Activated CD4-positive, alpha-beta T cell treated with anti-CD3 and anti-CD28 coated beads, Interleukin-10, Interleukin-2, amounts not matched to agents 100 ng/mL and 50 ng/mL, durations not matched to agents 16 hours and 8 hours (primary cell): Measurements from ENCODE around the gene APCDD1.
A peak's percentile ranks its signal among the peaks of the same experiment; 100 is the strongest.
"Not testable (repeated sequence)": the region's sequence is repeated elsewhere in the genome, so short reads cannot be mapped to it uniquely, and the experiment has no call there.

Experiments
- DNase-seq: peaks from one replicate; pipeline ENCODE4 v3.0.0-alpha.2; 2020

The APCDD1 gene

DNA sequence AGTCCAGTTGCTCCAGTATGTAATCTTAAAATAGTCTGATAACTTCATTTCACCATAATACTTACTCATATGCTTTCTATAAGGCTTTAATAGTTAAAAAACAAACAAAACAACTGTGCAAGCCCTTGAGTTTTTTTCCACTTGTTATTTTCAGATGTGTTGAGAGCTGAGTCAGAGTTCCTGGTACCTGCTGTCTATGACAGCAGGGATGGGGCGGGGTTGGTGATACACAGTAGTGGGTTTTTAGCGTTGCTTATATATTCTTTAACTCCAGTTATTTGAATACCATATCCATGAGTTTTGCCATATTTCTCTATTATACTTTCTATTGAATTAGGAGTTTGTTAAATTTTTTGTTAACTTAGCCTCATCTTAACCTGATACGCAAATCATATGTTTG is 76.4 kb downstream of the APCDD1 start:
- peak; percentile 49 for DNase-seq

DNA sequence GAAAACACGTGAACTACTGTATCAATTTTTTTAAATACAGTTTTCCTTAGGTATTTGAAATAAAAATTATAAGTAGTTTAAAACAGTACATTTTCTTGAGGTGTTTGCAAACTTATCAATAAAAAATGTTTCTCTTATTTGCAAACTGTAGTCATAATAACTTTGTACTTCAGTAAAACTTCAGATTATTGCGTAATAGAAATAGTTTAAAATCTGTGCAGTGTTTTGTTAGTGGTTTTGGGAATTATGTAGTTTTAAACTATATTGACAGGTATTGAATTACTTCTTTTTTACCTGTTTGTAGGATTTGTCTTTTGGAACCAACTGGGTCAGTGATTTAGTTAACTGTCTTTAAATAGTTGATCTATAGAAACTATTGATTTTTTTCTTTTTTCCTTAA is 78.7 kb downstream of the APCDD1 start:
- DNase-seq: no peak

DNA sequence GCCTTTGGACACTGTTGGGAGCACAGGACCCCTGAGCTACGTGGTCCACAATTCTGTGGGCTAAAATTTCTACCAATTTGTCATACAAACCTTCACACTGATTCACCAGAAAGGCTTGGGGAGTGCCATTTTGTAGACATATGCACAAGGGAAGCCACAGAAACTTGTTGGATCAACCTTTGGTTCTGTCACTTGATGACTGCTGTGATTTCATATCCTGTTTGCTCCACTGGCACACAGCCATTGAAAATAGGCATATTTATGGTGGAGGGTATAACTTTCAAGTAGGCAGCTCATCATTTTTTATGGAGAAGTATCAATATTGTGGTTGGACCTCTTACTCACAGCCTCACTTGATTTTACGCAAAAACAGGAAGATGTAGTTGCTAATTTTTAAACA is 81.8 kb downstream of the APCDD1 start:
- DNase-seq: no peak

DNA sequence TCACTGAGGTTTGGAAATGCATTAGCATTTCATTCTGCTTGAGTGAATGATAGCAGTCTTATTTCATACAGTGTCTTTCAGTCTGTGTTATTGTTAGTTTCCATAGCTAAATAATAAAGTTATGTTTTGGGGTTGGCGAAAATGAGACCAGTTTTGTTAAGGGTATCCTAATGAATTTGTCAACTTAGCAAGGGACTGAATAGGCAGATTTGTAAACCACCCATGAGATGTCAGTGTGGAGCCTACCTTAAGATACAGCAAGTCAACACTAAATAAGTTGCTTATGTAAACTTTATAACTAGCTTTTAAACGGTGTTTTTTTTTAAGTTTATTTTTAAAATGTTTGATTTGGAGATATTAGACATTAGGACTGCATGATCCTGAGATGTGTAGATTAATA is 83.3 kb downstream of the APCDD1 start:
- no peak for DNase-seq

DNA sequence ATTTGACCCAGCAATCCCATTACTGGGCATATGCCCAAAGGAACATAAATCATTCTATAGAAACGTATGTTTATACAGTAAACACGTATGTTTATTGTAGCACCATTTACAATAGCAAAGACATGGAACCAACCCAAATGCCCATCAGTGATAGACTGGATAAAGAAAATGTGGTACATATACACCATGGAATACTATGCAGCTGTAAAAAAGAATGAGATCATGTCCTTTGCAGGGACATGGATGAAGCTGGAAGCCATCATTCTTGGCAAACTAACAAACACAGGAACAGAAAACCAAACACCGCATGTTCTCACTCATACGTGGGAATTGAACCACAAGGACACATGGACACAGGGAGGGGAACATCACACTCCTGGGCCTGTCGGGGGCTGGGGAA is 84.7 kb downstream of the APCDD1 start:
- DNase-seq: not testable (repeated sequence)
